ENCODE results near the gene KCTD19.
A peak's percentile ranks its signal among the peaks of the same experiment; 100 is the strongest.

KCTD19 gene

GRCh38 chr16:67312719-67313118 lies 13.8 kb downstream of the KCTD19 start:
- DNase-seq = no peak

- no peak for DNase-seq
These were observed 14.7 kb downstream of the KCTD19 start for GRCh38 chr16:67311607-67312488.

GRCh38 chr16:67310561-67310960 lies 16.0 kb downstream of the KCTD19 start:
- no peak for DNase-seq

GRCh38 chr16:67305216-67306071 lies 21.1 kb downstream of the KCTD19 start:
- no peak for DNase-seq

GRCh38 chr16:67304020-67304419 lies 22.5 kb downstream of the KCTD19 start:
- no peak for DNase-seq

- no peak for DNase-seq
These were observed 23.6 kb downstream of the KCTD19 start for GRCh38 chr16:67302970-67303369.

- DNase-seq = no peak
These were observed 24.5 kb downstream of the KCTD19 start for GRCh38 chr16:67302076-67302475.

GRCh38 chr16:67301080-67301782 lies 25.3 kb downstream of the KCTD19 start:
- DNase-seq = no peak

GRCh38 chr16:67299269-67299668 lies 27.3 kb downstream of the KCTD19 start:
- no peak for DNase-seq

- DNase-seq = no peak
These were observed 28.3 kb downstream of the KCTD19 start for GRCh38 chr16:67298277-67298676.

- no peak for DNase-seq
These were observed 30.1 kb downstream of the KCTD19 start for GRCh38 chr16:67296420-67296819.

- no peak for DNase-seq
These were observed 31.6 kb downstream of the KCTD19 start for GRCh38 chr16:67294938-67295361.

- DNase-seq = no peak
These were observed 32.3 kb downstream of the KCTD19 start for GRCh38 chr16:67294171-67294757.

- no peak for DNase-seq
These were observed 35.1 kb downstream of the KCTD19 start for GRCh38 chr16:67291461-67291860.

GRCh38 chr16:67287960-67288359 lies 38.6 kb downstream of the KCTD19 start:
- DNase-seq = no peak

GRCh38 chr16:67286441-67287235 lies 39.9 kb downstream of the KCTD19 start:
- DNase-seq = no peak

GRCh38 chr16:67284699-67285646 lies 41.6 kb downstream of the KCTD19 start:
- DNase-seq = peak; percentile 87

- peak; percentile 36 for DNase-seq
These were observed 42.5 kb downstream of the KCTD19 start for GRCh38 chr16:67283826-67284555.

- DNase-seq = no peak
These were observed 43.3 kb downstream of the KCTD19 start for GRCh38 chr16:67283039-67283825.
